Fibroblast of pulmonary artery (primary cell): ENCODE results near the gene USP36.

Source experiments
- DNase-seq: peaks from one replicate; pipeline ENCODE4 v3.0.0-alpha.2; 2010; ENCODE audit warnings: low read depth
- H3K4me3 ChIP-seq: replicated peaks from 2 replicates; pipeline ENCODE4 v1.5.1; 2011; ENCODE audit warnings: low read depth, mild to moderate bottlenecking, control low read depth, low read length, moderate library complexity
- CTCF ChIP-seq: IDR thresholded peaks from 2 replicates; pipeline ENCODE4 v1.5.1; 2011; ENCODE audit warnings: mild to moderate bottlenecking, control low read depth, low read length, inconsistent platforms; ENCODE audit errors: missing control alignments

USP36 gene

DNA sequence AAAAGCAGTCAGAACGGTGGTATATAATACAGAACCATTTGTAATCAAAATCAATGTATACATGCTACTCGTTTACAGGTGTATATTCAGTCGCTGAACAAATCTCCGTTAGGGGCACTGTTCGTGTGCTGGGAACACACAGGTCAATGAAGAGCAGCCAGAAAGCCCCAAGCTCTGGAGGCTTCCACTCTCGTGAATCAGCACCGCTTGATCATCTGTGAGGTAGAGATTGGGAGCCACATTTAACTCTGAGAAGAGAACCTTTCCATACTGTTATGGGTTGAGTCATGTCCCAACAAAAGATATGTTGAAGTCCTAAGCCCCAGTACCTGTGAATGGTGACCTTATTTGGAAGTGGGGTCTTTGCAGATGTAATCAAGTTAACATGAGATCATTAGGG, 53.2 kb downstream of the USP36 start:
- H3K4me3 ChIP-seq: no peak overlapping the region
- no peak for DNase-seq
- no peak for TF ChIP-seq CTCF

DNA sequence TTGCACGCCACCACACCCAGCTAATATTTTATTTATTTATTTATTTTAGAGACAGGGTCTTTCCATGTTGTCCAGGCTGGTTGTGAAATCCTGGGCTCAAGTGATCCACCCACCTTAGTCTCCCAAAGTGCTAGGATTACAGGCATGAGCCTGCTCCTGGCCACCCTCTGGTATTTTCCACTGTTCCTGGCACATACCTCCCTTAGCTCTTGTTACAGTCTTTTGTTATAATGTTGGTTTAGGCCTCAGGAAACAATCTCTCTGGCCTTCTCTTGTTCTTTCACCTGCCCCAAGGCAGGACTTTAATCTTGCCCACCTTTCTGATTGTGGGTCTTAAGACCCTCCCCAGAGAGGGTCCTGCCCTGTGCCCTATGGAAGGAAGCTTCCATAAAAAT, 55.0 kb downstream of the USP36 start:
- H3K4me3 ChIP-seq: no peak overlapping the region
- TF ChIP-seq CTCF: no peak
- DNase-seq: no peak

- no peak for TF ChIP-seq CTCF
- no peak overlapping the region for H3K4me3 ChIP-seq
- no peak for DNase-seq
Observed at GRCh38 chr17:78785011-78785662, 55.5 kb downstream of the USP36 start.

DNA sequence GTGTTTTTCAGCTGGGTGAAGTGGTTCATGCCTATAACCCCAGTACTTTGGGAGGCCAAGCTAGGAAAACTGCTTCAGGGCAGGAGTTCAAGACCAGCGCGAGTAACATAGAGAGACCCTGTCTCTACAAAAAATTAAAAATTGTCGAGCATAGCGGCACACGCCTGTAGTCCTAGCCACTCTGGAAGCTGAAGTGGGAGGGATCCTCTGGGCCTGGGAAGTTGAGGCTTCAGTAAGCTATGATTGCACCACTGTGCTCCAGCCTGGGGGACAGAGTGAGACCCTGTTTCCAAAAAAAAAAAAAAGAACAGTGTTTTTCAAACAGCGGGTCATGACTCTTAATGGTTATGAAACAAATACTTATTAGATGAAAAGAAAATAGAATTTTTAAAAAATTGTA, 56.3 kb downstream of the USP36 start:
- no peak for DNase-seq
- TF ChIP-seq CTCF: no peak

GRCh38 chr17:78783711-78784324, 56.8 kb downstream of the USP36 start:
- H3K4me3 ChIP-seq: no peak overlapping the region
- DNase-seq: no peak
- no peak for TF ChIP-seq CTCF

More for the DNA sequence above, 56.3 kb downstream of the USP36 start:
- no peak overlapping the region for H3K4me3 ChIP-seq

DNA sequence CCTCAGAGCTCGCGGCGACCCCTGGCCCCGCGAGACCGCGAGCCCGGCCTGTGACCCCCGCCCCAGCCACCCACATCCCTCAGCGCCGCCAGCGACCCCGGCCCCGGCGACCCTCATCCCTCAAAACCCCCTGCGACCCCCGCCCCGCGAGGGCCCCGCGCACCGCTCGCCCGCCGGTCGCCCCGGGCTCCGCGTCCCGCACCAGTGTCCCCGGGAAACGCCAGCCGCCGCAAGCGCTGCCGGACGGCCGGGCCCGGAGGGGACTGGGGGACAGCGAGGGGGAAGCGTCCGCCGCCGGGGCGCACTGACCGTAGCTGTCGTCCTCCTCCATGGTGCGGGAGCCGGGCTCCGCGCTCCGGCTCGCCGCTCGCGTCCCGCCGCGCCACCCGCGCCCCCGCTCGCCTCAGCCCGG, 58.7 kb downstream of the USP36 start, which contains the start of gene CYTH1:
TSS of gene CYTH1 (minus strand) at position 381 of the 412 bp plus-strand sequence. CDS start at position 331, 50 bp downstream.
- no peak for TF ChIP-seq CTCF
- DNase-seq: no peak

More for the DNA sequence above, 58.7 kb downstream of the USP36 start, which contains the start of gene CYTH1:
- peak within 1 kb of the TSS; percentile 79 for H3K4me3 ChIP-seq
